Peyer's patch (tissue), 4 donors: ENCODE measurements around the gene SLC6A9. TPM values are rescaled to one million over a fixed set of nuclear protein-coding genes. Genes with fewer than 3 reads are reported as not detected.

ENCODE experiments used
- DNase-seq, 3 donors: peaks; one replicate each; pipeline ENCODE4 v3.0.0-alpha.2; 2017 to 2019
- H3K27ac ChIP-seq, 4 donors: fragments of 200-600 bp; sonication (generic); one replicate each; pipeline ENCODE4 v1.5.1; 2016 to 2019
- H3K27me3 ChIP-seq, 2 donors: fragments of 200-600 bp; sonication (generic); one replicate each; pipeline ENCODE4 v1.5.1; 2019
- H3K36me3 ChIP-seq, 3 donors: fragments of 200-600 bp; sonication (generic); one replicate each; pipeline ENCODE4 v1.5.1; 2016 to 2019
- H3K4me1 ChIP-seq, 4 donors: fragments of 200-600 bp; sonication (generic); one replicate each; pipeline ENCODE4 v1.5.1; 2016 to 2019
- H3K4me3 ChIP-seq, 4 donors: fragments of 200-600 bp; sonication (generic); 1 replicate in 3 of 4; 2 replicates in 1 of 4; pipeline ENCODE4 v1.5.1; 2016 to 2019; ENCODE audit warnings: mild to moderate bottlenecking in 1 of 4
- H3K9me3 ChIP-seq, 4 donors: fragments of 200-600 bp; sonication (generic); one replicate each; pipeline ENCODE4 v1.5.1; 2016 to 2019; ENCODE audit warnings: mild to moderate bottlenecking in 1 of 4
- CTCF ChIP-seq, 6 experiments: fragments of 450-650 bp in 4 of 6; fragments of 200-600 bp in 2 of 6; sonication (generic) in 1 of 6; IDR thresholded peaks; one replicate each; pipeline ENCODE4 v1.5.1; 2017 to 2019; ENCODE audit warnings: antibody characterized with exemption in 6 of 6, mild to moderate bottlenecking in 3 of 6, moderate library complexity in 1 of 6
- POLR2A ChIP-seq, 2 donors: fragments of 450-650 bp; IDR thresholded peaks; one replicate each; pipeline ENCODE4 v1.5.1; 2017; ENCODE audit warnings: antibody characterized with exemption in 2 of 2, mild to moderate bottlenecking in 2 of 2, moderate library complexity in 2 of 2
- total RNA-seq, 4 donors: library from RNA; depleted of rRNA; stranded (reverse); fragments of >200 nt; gene quantifications; one replicate each; pipeline ENCODE4 v1.1.0, GENCODE V29; 2016

Gene SLC6A9
- total RNA-seq, 4 donors from 2014 or later: 8.8 to 19.0 (median 11.5) TPM

- TF ChIP-seq POLR2A (IDR thresholded peaks at IDR 0.05) (peak in 1 of 2 donors; percentile 57), CTCF (IDR thresholded peaks at IDR 0.05) (no peak)
- Histone ChIP-seq H3K36me3 (no peaks in the 10 kb centered on the region), H3K27me3 (no peaks in the 10 kb centered on the region), H3K27ac (peak overlapping the region in 3 of 4 donors; percentile 75 to 93 (median 93)), H3K4me1 (peaks cover 0 to 50% (median 5%) of the 10 kb centered on the region in 4 donors), H3K4me3 (peak overlapping the region in 1 of 4 donors; percentile 85), H3K9me3 (no peaks in the 10 kb centered on the region)
- peak in 1 of 3 donors; percentile 68 for DNase-seq
Observed at GRCh38 chr1:44032170-44032790, 1.0 kb upstream of the SLC6A9 start.

- peaks cover 0 to 42% (median 5%) of the 10 kb centered on the region in 4 donors for H3K4me1 ChIP-seq
- TF ChIP-seq CTCF (IDR thresholded peaks at IDR 0.05) (peak in 1 of 6 experiments; percentile 13), POLR2A (IDR thresholded peaks at IDR 0.05) (peak in 1 of 2 donors; percentile 17)
- H3K4me3 ChIP-seq: peak overlapping the region; percentile 69 to 87 (median 85)
- no peaks in the 10 kb centered on the region for H3K9me3 ChIP-seq
- H3K27ac ChIP-seq: peak overlapping the region; percentile 75 to 93 (median 93)
- H3K27me3 ChIP-seq: no peaks in the 10 kb centered on the region
- H3K36me3 ChIP-seq: no peaks in the 10 kb centered on the region
- peak in 2 of 3 donors; percentile 38 to 66 for DNase-seq
Observed at GRCh38 chr1:44030605-44031251, 534 bp downstream of the SLC6A9 start.

DNA sequence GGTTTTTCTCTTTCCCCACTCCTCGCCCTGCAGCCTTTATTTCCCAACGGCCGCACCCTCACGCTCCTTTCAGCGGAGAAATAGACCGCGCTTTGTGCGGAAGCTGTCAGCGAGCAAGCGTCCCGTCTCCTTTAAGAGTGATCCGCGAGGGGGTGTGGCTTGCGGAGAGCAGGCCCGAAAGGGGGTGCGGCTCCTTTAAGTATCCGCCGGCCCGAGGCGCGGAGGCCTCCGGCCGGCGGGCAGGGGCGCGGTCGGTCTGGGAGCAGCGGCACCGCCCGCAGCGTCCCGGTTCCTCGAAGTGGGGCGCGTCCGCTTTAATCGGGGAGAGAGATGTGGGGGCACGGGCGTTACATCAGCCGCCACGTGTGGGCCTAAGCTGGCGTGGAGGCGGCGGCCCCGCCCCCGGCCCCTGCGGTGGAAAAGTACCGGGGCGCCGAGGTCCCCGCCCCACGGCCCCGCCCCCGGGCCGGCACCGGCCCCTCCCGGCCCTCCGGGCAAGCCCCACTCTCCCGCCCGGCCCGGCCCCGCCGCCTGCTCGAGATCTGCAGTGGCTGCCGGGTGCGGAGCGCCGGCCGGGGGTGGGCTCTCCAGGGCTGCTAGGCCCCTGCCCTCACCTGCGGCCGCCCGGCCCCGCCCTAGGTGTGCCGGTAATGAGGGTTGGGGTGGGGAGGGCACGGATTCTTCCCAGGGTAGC lies 1.2 kb downstream of the SLC6A9 start:
- Histone ChIP-seq H3K36me3 (no peaks in the 10 kb centered on the region), H3K27ac (peak overlapping the region; percentile 75 to 93 (median 93)), H3K4me1 (peaks cover 0 to 39% (median 5%) of the 10 kb centered on the region in 4 donors), H3K27me3 (no peaks in the 10 kb centered on the region), H3K4me3 (peak overlapping the region; percentile 69 to 87 (median 85)), H3K9me3 (no peaks in the 10 kb centered on the region)
- TF ChIP-seq CTCF (IDR thresholded peaks at IDR 0.05): no peak
- peak; percentile 61 to 82 for TF ChIP-seq POLR2A (IDR thresholded peaks at IDR 0.05)
- DNase-seq: peak; percentile 95 to 97 (median 96)

DNA sequence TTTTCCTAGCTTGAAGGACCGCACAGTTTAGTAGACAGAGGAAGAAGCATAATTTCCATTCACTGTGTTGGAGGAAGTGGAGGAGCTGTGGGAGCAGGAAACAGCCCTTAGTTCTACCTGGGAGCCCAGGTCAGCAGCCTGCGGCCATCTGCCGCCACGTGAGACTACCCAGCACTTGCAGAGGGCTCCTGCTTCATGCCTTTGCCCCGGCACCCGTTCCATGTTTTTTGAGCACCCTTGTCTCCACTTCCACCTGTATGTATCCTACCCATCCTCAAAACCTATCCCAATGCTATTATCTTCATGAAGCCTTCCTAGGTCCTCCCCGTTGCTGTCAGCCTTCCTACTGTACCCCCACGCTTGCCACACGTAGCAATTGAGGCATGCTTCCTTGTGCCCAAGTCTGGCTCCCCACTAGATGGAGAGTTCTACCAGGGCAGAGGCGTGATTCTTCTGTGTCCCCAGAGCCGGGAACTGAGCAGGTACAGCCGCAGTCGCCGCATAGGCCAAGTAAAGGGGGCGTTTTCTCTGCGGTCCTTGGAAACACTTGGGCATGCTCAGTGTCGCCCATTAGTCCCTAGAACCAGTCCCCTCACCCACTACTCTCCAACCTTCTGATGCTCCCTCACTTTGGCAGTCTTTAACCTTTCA lies 1.9 kb downstream of the SLC6A9 start:
- Histone ChIP-seq H3K4me1 (peaks cover 0 to 39% (median 5%) of the 10 kb centered on the region in 4 donors), H3K4me3 (peak overlapping the region; percentile 69 to 87 (median 85)), H3K36me3 (no peaks in the 10 kb centered on the region), H3K27me3 (no peaks in the 10 kb centered on the region), H3K9me3 (no peaks in the 10 kb centered on the region), H3K27ac (peak overlapping the region; percentile 75 to 93 (median 93))
- TF ChIP-seq CTCF (IDR thresholded peaks at IDR 0.05) (no peak), POLR2A (IDR thresholded peaks at IDR 0.05) (no peak)
- no peak for DNase-seq

GRCh38 chr1:44027320-44027719 lies 3.9 kb downstream of the SLC6A9 start:
- Histone ChIP-seq H3K9me3 (no peaks in the 10 kb centered on the region), H3K36me3 (no peaks in the 10 kb centered on the region), H3K27ac (peak overlapping the region in 1 of 4 donors; percentile 50), H3K4me3 (no peak overlapping the region), H3K27me3 (no peaks in the 10 kb centered on the region), H3K4me1 (peaks cover 0 to 32% (median 5%) of the 10 kb centered on the region in 4 donors)
- TF ChIP-seq POLR2A (IDR thresholded peaks at IDR 0.05) (no peak), CTCF (IDR thresholded peaks at IDR 0.05) (no peak)
- no peak for DNase-seq
